ENCODE data around the gene ATP2B2. TPM values are rescaled to one million over a fixed set of nuclear protein-coding genes. Genes with fewer than 3 reads are reported as not detected.

Gene ATP2B2
- under 1 TPM; 0.09 to 0.70 (median 0.12) TPM for total RNA-seq
- long read RNA-seq, donor 1 = 0 reads
- long read RNA-seq, donor 2 = 0 reads

- no peaks in the 10 kb centered on the region for H3K9me3 ChIP-seq
- DNase-seq (no peak), ATAC-seq (no peak)
- no peak within 1 kb of the TSS for H3K4me3 ChIP-seq
- TF ChIP-seq, protein P1, sequence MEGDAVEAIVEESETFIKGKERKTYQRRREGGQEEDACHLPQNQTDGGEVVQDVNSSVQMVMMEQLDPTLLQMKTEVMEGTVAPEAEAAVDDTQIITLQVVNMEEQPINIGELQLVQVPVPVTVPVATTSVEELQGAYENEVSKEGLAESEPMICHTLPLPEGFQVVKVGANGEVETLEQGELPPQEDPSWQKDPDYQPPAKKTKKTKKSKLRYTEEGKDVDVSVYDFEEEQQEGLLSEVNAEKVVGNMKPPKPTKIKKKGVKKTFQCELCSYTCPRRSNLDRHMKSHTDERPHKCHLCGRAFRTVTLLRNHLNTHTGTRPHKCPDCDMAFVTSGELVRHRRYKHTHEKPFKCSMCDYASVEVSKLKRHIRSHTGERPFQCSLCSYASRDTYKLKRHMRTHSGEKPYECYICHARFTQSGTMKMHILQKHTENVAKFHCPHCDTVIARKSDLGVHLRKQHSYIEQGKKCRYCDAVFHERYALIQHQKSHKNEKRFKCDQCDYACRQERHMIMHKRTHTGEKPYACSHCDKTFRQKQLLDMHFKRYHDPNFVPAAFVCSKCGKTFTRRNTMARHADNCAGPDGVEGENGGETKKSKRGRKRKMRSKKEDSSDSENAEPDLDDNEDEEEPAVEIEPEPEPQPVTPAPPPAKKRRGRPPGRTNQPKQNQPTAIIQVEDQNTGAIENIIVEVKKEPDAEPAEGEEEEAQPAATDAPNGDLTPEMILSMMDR (IDR thresholded peaks at IDR 0.05) = no peak
- no peaks in the 10 kb centered on the region for H3K36me3 ChIP-seq (ENCODE audit: low read depth)
- intact Hi-C loops (cut with DNase I, micrococcal nuclease) = no loop called here
- no peaks in the 10 kb centered on the region for H3K4me1 ChIP-seq (ENCODE audit: low read depth)
These were observed at the start of gene ATP2B2 for GRCh38 chr3:10505050-10505790. ATP2B2 (minus strand) TSS chr3:10505586; CDS start chr3:10449543, 56,043 bp downstream.

DNA sequence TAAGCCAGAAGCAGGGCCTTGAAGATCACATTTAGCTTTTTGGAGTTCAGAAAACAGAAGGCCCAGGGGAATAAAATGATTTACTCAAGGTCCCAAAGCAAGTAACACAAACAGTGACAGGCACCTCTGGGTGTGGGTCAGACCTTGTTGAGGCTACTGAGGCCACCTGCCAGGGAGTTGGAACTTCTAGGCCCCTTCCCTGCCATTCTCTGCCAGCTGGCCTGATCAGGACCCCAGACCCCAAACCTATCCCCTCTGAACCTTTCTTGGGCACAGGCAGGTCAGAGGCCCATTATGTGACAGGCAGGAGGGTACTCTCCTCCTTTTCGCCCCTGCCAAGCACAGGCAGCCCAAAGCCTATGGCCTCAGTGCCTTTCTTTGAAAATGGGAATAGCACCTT lies 49.4 kb upstream of the ATP2B2 start:
- Histone ChIP-seq H3K9me3 (no peaks in the 10 kb centered on the region), H3K4me1 (ENCODE audit: low read depth) (no peaks in the 10 kb centered on the region), H3K36me3 (ENCODE audit: low read depth) (no peaks in the 10 kb centered on the region), H3K4me3 (no peak overlapping the region)
- DNase-seq = no peak
- no peak for ATAC-seq
- TF ChIP-seq, protein P1 (IDR thresholded peaks at IDR 0.05) = no peak
- intact Hi-C loops (cut with DNase I, micrococcal nuclease) = no loop called here

- TF ChIP-seq, protein P1 (IDR thresholded peaks at IDR 0.05) = no peak
- DNase-seq = no peak
- no peak overlapping the region for H3K4me3 ChIP-seq
- H3K4me1 ChIP-seq (ENCODE audit: low read depth) = no peaks in the 10 kb centered on the region
- H3K9me3 ChIP-seq = no peaks in the 10 kb centered on the region
- intact Hi-C loops (cut with DNase I, micrococcal nuclease) = no loop called here
- no peaks in the 10 kb centered on the region for H3K36me3 ChIP-seq (ENCODE audit: low read depth)
- ATAC-seq = no peak
These were observed 48.8 kb upstream of the ATP2B2 start for GRCh38 chr3:10554236-10554611.

DNA sequence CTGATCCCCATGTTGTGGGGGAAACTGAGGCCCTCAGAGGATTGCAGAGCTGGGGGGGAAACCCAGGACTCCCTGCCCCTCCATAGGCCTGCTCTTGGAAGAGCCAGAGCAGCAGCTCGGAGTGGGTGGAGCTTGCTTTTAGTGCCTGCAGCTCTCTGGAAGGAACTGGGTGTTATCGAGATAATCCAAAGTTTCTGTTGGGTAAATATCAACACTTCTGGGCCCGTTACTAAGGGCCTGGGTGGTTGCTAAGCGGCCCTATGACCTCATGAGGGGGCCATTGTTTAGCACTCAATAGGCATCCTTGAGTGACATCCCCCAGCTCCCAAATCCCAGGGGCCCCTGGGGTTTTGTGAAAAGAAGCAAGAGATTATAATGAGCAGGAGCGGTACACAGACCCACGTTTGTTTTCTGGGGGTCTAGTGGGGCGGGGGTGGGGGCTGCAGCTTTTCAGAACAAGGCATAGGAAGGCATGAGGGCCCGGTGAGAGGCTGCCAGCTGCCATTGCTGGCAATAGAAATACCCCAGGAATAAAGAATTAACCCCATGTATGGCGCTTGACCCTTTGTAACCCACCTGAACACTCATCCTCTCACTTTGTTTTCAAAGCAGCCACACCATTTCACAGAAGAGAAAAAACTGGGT lies 48.3 kb upstream of the ATP2B2 start:
- Histone ChIP-seq H3K4me1 (ENCODE audit: low read depth) (no peaks in the 10 kb centered on the region), H3K4me3 (no peak overlapping the region), H3K9me3 (no peaks in the 10 kb centered on the region), H3K36me3 (ENCODE audit: low read depth) (no peaks in the 10 kb centered on the region)
- no peak for DNase-seq
- TF ChIP-seq, protein P1 (IDR thresholded peaks at IDR 0.05) = no peak
- intact Hi-C loops (cut with DNase I, micrococcal nuclease) = no loop called here
- ATAC-seq = peak; percentile 16

- Histone ChIP-seq H3K9me3 (no peaks in the 10 kb centered on the region), H3K36me3 (ENCODE audit: low read depth) (no peaks in the 10 kb centered on the region), H3K4me1 (ENCODE audit: low read depth) (no peaks in the 10 kb centered on the region), H3K4me3 (no peak overlapping the region)
- intact Hi-C loops (cut with DNase I, micrococcal nuclease) = no loop called here
- TF ChIP-seq, protein P1 (IDR thresholded peaks at IDR 0.05) = no peak
- DNase-seq = no peak
- no peak for ATAC-seq
These were observed 47.2 kb upstream of the ATP2B2 start for GRCh38 chr3:10552631-10552943.
